Lung (tissue), 12 donors: Measurements from ENCODE around the gene CDC42BPA. TPM values are rescaled to one million over a fixed set of nuclear protein-coding genes. Genes with fewer than 3 reads are reported as not detected.

Source experiments
- ATAC-seq: fragments of 200-7000 bp; cut with Tn5 transposase; one replicate; pipeline ENCODE4 v1.9.1; 2020; ENCODE audit warnings: moderate number of reproducible peaks; ENCODE audit not compliant: insufficient read depth, low FRiP score
- DNase-seq, 3 donors: peaks; one replicate each; pipeline ENCODE4 v3.0.0-alpha.2; 2013 to 2017
- H3K27ac ChIP-seq, 2 donors: one replicate each; pipeline ENCODE4 v1.5.1; 2013; ENCODE audit warnings: mild to moderate bottlenecking in 2 of 2, moderate library complexity in 2 of 2, control low read depth in 1 of 2, inconsistent platforms in 1 of 2, low read depth in 1 of 2, low read length in 1 of 2
- H3K27me3 ChIP-seq, 3 donors: one replicate each; pipeline ENCODE4 v1.5.1; 2013; ENCODE audit warnings: low read length in 2 of 3; ENCODE audit not compliant: control insufficient read depth in 3 of 3, insufficient read depth in 3 of 3
- H3K36me3 ChIP-seq, 4 donors: one replicate each; pipeline ENCODE4 v1.5.1; 2013; ENCODE audit warnings: low read length in 4 of 4, mild to moderate bottlenecking in 1 of 4, moderate library complexity in 1 of 4; ENCODE audit not compliant: control insufficient read depth in 4 of 4, insufficient read depth in 4 of 4
- H3K4me1 ChIP-seq, 5 donors: one replicate each; pipeline ENCODE4 v1.5.1; 2013; ENCODE audit warnings: low read length in 5 of 5, mild to moderate bottlenecking in 2 of 5, moderate library complexity in 1 of 5; ENCODE audit not compliant: control insufficient read depth in 5 of 5, insufficient read depth in 5 of 5
- H3K4me3 ChIP-seq: one replicate; pipeline ENCODE4 v1.5.1; 2013; ENCODE audit warnings: mild to moderate bottlenecking, control low read depth, moderate library complexity
- H3K9ac ChIP-seq, 2 donors: one replicate each; pipeline ENCODE4 v1.5.1; 2013; ENCODE audit warnings: low read length in 2 of 2, control low read depth in 1 of 2; ENCODE audit not compliant: insufficient read depth in 1 of 2
- H3K9me3 ChIP-seq, 4 donors: one replicate each; pipeline ENCODE4 v1.5.1; 2013; ENCODE audit warnings: low read length in 3 of 4, mild to moderate bottlenecking in 1 of 4, moderate library complexity in 1 of 4; ENCODE audit not compliant: control insufficient read depth in 4 of 4, insufficient read depth in 3 of 4
- WGBS, 2 donors: extraction: QIAGEN DNeasy Blood & Tissue Kit; methylation state at CpG; one replicate each; pipeline ENCODE4 v1.1.7; 2013; 5-methylcytosine and 5-hydroxymethylcytosine counted together
- polyA plus RNA-seq, 2 donors: library from polyadenylated mRNA; stranded (reverse); fragments of 200-250 nt; gene quantifications; one replicate each; pipeline ENCODE4 v1.2.1, GENCODE V29; 2013
- total RNA-seq, 2 donors: library from RNA; depleted of rRNA in 1 of 2; stranded (reverse); fragments of >200 nt in 1 of 2; gene quantifications; one replicate each; pipeline ENCODE4 v1.2.1, GENCODE V29; 2014 to 2021
- TF ChIP-seq, protein P1 (sequence below): IDR thresholded peaks from 2 replicates; pipeline ENCODE4 v1.5.1; 2012; ENCODE audit warnings: mild to moderate bottlenecking; ENCODE audit errors: control extremely low read depth, extremely low read depth
- donor health status: control.
- donor health status: control.
- donor health status: Bipolar disorder and iron deficiency.
- donor health status: healthy.
- donor health status: DM: yes; HTN: yes; CAD: no.

Gene CDC42BPA
- total and polyA plus RNA-seq, 4 donors, result 6.4 to 97.4 (median 20.2) TPM

DNA sequence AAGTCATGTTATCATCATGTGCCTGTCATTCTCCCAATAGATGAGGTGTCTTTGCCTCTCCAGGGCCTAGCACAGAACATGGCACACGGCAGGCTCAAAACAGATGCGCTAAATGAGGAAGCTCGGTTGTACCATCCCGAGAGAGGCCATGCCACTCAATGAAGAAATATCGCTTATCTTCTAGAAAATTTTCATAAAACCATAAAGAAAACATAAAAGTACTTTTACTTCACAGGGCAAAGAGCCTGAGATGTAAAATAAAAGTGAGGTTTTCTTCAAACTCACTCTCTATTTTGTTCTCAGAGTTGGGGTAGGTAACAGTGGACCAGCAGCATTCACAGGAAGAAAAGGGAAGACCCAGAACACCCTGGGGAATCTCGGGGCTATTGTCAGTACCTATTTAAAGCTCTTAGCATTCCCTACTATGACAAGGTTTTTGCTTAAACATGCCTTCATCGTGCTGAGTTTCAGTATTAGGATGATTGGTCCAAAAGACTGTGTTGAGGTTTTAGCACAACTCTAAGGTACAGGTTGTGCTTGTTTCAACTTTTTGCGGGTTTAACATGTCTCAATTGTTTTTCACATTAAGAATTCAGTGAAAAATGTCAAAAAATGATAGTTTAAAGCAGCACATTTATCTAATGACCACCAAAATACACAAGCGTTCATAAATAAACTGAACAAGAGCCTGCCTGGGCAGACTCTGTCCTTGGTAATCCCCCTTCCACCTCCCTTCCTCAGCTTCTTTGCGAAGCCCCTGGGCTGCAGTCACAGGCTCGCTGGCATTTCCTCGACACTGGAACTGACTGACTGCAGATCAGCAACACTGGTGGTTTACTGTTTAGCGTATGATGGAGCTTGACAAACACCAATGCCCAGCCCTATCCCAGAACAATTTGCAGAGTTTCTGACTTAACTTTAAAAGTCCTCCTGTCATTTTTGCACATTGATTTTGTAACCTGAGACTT lies 322.6 kb downstream of the CDC42BPA start:
- Histone ChIP-seq H3K4me1 (peaks cover 0 to 1% (median 0%) of the 10 kb centered on the region in 5 donors), H3K27ac (no peak overlapping the region), H3K9ac (no peak overlapping the region), H3K4me3 (no peak overlapping the region), H3K36me3 (peaks cover 3 to 10% (median 6%) of the 10 kb centered on the region in 4 donors), H3K9me3 (no peaks in the 10 kb centered on the region), H3K27me3 (no peaks in the 10 kb centered on the region)
- TF ChIP-seq, protein P1, sequence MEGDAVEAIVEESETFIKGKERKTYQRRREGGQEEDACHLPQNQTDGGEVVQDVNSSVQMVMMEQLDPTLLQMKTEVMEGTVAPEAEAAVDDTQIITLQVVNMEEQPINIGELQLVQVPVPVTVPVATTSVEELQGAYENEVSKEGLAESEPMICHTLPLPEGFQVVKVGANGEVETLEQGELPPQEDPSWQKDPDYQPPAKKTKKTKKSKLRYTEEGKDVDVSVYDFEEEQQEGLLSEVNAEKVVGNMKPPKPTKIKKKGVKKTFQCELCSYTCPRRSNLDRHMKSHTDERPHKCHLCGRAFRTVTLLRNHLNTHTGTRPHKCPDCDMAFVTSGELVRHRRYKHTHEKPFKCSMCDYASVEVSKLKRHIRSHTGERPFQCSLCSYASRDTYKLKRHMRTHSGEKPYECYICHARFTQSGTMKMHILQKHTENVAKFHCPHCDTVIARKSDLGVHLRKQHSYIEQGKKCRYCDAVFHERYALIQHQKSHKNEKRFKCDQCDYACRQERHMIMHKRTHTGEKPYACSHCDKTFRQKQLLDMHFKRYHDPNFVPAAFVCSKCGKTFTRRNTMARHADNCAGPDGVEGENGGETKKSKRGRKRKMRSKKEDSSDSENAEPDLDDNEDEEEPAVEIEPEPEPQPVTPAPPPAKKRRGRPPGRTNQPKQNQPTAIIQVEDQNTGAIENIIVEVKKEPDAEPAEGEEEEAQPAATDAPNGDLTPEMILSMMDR, result no peak
- no peak for ATAC-seq
- DNase-seq, result no peak
- WGBS, 2 donors, result 81 to 90% methylated on average over 13 of the region's 13 CpGs

DNA sequence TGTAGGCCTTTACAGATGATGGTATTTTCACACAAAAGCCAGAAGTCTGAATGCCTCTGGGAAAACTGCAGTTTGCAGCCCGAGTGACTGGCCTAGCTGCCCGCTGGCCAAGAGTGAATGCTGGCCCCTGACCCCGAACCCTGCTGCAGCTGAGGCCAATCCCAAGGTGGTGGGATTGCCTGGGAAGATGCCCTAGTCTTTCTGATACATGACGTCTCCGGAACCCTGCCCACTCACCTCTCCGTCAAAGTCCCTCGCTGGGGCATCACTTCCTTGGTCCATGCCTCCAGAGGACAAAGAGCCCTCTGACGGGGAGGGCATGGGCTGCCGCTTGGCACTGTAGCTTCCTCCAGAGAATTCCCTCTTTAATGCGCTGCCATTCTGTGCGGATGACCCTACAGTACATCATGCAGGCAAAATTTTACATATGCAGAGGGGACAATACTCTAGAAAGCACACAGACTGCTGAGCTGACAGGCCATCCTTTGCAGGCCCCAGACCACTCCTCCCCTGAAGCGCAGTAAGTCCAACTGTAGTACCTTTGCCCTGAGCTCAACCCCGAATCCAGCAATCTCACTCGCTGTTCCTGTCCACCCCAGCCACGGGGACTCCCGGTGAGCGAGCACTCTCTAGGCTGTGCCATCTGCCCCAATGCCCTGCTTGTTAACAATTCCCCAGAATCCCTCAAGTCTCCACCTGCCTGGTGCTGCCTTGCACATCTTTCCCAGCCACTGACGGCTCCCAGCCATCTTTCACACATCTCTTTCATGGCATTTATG lies 323.5 kb downstream of the CDC42BPA start:
- no peak for ATAC-seq
- Histone ChIP-seq H3K9me3 (no peaks in the 10 kb centered on the region), H3K27ac (no peak overlapping the region), H3K9ac (no peak overlapping the region), H3K4me1 (peaks cover 0 to 6% (median 0%) of the 10 kb centered on the region in 5 donors), H3K36me3 (peaks cover 0 to 9% (median 7%) of the 10 kb centered on the region in 4 donors), H3K27me3 (no peaks in the 10 kb centered on the region), H3K4me3 (no peak overlapping the region)
- TF ChIP-seq, protein P1, result no peak
- DNase-seq, result no peak
- 91 to 96% methylated on average over 18 of the region's 18 CpGs for WGBS, 2 donors

DNA sequence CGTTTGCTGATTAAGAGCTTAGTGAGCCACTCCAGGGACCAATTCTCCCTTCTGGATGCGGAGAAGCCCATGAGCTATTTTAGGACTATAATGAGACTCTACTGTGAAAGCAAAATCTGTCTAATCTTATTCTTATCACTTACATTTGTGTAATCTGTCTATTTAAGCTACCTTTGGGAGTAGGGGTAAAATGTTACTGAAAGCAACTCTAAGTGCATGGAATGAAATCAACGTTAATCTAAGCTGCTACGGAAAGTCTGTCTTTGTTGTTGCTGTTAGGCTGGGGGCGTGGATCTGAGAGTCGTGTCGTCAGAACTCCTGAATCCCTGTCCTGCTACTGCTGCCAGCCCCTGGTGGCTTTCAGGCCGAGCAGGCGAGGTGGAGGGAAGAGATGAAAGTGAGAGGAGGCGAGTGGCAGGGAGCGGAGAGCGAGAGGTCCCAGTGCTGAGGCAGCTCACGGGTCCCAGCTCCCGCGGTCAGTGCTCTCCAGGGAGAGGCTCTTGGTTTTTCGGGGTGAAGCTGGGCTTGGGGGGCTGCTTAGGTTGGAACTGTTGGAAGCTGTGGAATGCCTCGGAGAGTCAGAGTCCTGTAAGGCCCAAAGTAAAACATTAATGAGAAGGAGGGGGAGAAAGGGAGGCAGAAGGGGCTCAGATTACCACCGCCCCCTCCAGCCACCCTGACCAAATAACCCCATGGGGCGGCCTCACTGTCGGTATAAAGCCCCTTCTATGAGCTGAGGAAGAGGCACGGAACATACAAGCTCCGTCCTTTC lies 324.3 kb downstream of the CDC42BPA start:
- H3K4me3 ChIP-seq, result no peak overlapping the region
- TF ChIP-seq, protein P1, result no peak
- H3K27ac ChIP-seq, result peak overlapping the region in 1 of 2 donors; percentile 15
- H3K4me1 ChIP-seq, result peaks cover 0 to 6% (median 0%) of the 10 kb centered on the region in 5 donors
- WGBS, 2 donors, result 79 to 85% methylated on average over 22 of the region's 22 CpGs
- ATAC-seq (no peak), DNase-seq (peak in 1 of 3 donors; percentile 33)
- H3K9ac ChIP-seq, result no peak overlapping the region
- H3K9me3 ChIP-seq, result no peaks in the 10 kb centered on the region
- peaks cover 0 to 11% (median 7%) of the 10 kb centered on the region in 4 donors for H3K36me3 ChIP-seq
- H3K27me3 ChIP-seq, result no peaks in the 10 kb centered on the region
